ENCODE data around the gene UPK3BL2. TPM values are rescaled to one million over a fixed set of nuclear protein-coding genes. Genes with fewer than 3 reads are reported as not detected.
"Not testable (repeated sequence)": the region's sequence is repeated elsewhere in the genome, so short reads cannot be mapped to it uniquely, and the experiment has no call there.

Gene UPK3BL2
- total RNA-seq, 1 experiment from 2014 or later: 19.8 TPM

DNA sequence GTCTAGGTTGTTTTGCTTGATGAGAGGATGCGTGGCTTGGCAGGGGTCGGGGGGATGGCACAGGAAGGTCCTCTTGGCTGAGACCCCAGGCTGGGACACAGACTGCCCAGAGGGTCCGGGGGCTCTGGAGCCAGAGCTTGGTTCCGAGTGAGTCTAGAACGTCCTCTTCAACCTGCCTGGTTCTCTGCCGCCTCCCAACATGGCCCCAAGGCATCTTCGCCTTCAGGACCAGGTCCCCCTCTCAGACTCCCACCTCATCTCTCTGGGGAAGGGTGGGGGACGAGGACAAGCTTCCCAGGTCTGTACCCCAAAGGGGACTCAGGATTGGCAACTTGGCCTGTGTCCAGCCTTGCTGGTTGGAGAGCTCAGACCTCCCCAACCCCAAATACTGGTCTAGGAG, 1.4 kb downstream of the UPK3BL2 start:
- not testable (repeated sequence) for H3K27me3 ChIP-seq (ENCODE audit: low read length); H3K9ac ChIP-seq (ENCODE audit: low read length); H4K20me1 ChIP-seq (ENCODE audit: insufficient read depth, low read depth, low read length); H3K4me3 ChIP-seq (ENCODE audit: low read length); H3K4me2 ChIP-seq (ENCODE audit: low read depth, low read length, poor library complexity, severe bottlenecking); H3K27ac ChIP-seq (ENCODE audit: low read length); H3K4me1 ChIP-seq (ENCODE audit: low read length); DNase-seq; H3K36me3 ChIP-seq (ENCODE audit: insufficient read depth, low read length); H2AFZ ChIP-seq (ENCODE audit: low read length); H3K79me2 ChIP-seq (ENCODE audit: low read length); H3K9me3 ChIP-seq (ENCODE audit: low read length); H3K9me2 ChIP-seq (replicated peaks; ENCODE audit: insufficient read depth, low read length)

DNA sequence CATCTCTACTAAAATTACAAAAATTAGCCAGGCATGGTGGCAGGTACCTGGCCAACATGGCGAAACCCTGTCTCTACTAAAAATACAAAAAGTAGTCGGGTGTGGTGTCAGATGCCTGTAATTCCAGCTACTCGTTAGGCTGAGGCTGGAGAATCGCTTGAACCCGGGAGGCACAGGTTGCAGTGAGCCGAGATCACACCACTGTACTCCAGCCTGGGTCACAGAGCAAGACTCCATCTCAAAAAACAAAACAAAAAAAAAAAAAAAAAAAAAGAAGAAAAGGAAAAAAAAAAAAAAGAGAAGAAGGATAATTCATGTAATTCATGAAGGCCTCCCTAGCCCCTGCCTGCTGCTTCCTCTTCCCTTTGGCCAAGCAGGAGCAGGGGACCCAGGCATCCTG, 2.9 kb downstream of the UPK3BL2 start:
- H3K27me3 ChIP-seq (ENCODE audit: low read length); H3K4me2 ChIP-seq (ENCODE audit: low read depth, low read length, poor library complexity, severe bottlenecking); H3K36me3 ChIP-seq (ENCODE audit: insufficient read depth, low read length); H3K79me2 ChIP-seq (ENCODE audit: low read length); H3K9me3 ChIP-seq (ENCODE audit: low read length); H3K27ac ChIP-seq (ENCODE audit: low read length); H3K9me2 ChIP-seq (replicated peaks; ENCODE audit: insufficient read depth, low read length); H3K4me1 ChIP-seq (ENCODE audit: low read length); H2AFZ ChIP-seq (ENCODE audit: low read length); H3K9ac ChIP-seq (ENCODE audit: low read length); DNase-seq; H3K4me3 ChIP-seq (ENCODE audit: low read length); H4K20me1 ChIP-seq (ENCODE audit: insufficient read depth, low read depth, low read length): not testable (repeated sequence)

DNA sequence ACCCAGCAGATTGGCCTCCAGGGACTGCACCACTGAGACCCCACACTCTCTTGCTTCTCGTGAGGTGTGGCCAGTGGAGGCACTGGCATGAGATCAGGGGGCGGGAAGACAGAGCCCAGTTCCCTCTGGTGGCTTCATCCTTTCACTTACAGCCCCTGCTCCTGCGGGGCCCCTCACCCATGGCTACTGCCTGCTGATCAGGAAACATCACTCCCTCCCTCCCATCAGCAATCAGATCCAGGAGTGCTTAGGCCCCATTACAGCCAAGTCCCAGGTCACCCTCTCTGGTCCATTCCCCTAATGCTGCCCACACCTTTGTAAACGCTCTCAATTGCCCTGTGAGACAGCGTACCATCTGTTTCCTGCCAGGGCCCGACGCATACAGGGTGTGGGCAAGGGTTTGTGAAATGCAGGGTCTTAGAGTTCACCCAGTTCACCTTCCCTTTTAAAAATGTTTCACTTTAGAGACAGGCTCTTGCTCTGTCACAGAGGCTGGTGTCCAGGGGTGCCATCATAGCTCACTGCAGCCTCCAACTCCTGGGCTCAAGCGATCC, 8.4 kb downstream of the UPK3BL2 start:
- not testable (repeated sequence) for H3K79me2 ChIP-seq (ENCODE audit: low read length); H3K4me1 ChIP-seq (ENCODE audit: low read length); DNase-seq; H3K4me2 ChIP-seq (ENCODE audit: low read depth, low read length, poor library complexity, severe bottlenecking); H3K9ac ChIP-seq (ENCODE audit: low read length); H3K9me3 ChIP-seq (ENCODE audit: low read length); H3K27me3 ChIP-seq (ENCODE audit: low read length); H4K20me1 ChIP-seq (ENCODE audit: insufficient read depth, low read depth, low read length); H3K27ac ChIP-seq (ENCODE audit: low read length); H3K4me3 ChIP-seq (ENCODE audit: low read length); H3K36me3 ChIP-seq (ENCODE audit: insufficient read depth, low read length); H3K9me2 ChIP-seq (replicated peaks; ENCODE audit: insufficient read depth, low read length); H2AFZ ChIP-seq (ENCODE audit: low read length)

DNA sequence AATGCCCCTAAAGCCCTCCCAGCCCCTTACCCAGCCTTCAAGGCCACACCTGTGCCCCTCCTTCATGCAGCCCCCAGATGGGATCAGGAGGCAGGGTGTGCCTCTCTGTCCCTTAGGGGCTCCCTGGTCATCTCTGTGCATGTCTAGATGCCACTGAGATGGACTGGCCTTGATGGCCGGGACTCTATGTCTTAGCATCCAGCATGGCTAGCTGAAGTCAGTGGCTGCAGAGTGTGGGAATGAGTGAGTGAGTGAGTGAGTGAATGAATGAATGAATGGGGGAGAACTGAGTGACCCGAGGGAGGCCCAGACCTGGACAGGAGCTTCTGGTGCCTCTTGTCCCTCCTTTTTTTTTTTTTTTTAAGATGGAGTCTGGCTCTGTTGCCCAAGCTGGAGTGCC, 11.4 kb downstream of the UPK3BL2 start:
- not testable (repeated sequence) for H3K4me2 ChIP-seq (ENCODE audit: low read depth, low read length, poor library complexity, severe bottlenecking); H3K4me1 ChIP-seq (ENCODE audit: low read length); H3K27ac ChIP-seq (ENCODE audit: low read length); H3K9ac ChIP-seq (ENCODE audit: low read length); H3K4me3 ChIP-seq (ENCODE audit: low read length); H3K9me2 ChIP-seq (replicated peaks; ENCODE audit: insufficient read depth, low read length); H3K79me2 ChIP-seq (ENCODE audit: low read length); H2AFZ ChIP-seq (ENCODE audit: low read length); H3K36me3 ChIP-seq (ENCODE audit: insufficient read depth, low read length); H3K9me3 ChIP-seq (ENCODE audit: low read length); DNase-seq; H4K20me1 ChIP-seq (ENCODE audit: insufficient read depth, low read depth, low read length); H3K27me3 ChIP-seq (ENCODE audit: low read length)

DNA sequence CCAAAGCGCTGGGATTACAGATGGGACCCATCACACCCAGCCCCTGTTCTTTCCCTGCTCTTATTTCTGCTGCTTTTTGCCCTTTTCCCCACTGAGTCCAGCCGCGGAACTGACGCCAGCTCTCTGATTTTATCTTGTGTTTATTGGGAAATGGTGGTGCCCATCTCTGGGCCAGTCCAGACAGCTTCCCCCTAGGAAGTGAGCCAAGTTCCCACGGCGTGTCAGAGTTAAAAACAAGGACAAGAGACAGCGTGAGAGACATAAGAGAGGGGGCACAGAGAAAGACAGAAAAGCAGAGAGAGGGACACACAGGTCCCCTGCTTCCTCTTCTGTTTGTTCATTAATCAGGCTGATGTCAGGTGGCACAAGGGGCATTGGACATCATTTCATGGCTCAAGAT, 11.9 kb downstream of the UPK3BL2 start:
- not testable (repeated sequence) for H3K9ac ChIP-seq (ENCODE audit: low read length); H3K4me3 ChIP-seq (ENCODE audit: low read length); H4K20me1 ChIP-seq (ENCODE audit: insufficient read depth, low read depth, low read length); H3K9me2 ChIP-seq (replicated peaks; ENCODE audit: insufficient read depth, low read length); H3K4me1 ChIP-seq (ENCODE audit: low read length); H3K4me2 ChIP-seq (ENCODE audit: low read depth, low read length, poor library complexity, severe bottlenecking); H3K36me3 ChIP-seq (ENCODE audit: insufficient read depth, low read length); H3K27ac ChIP-seq (ENCODE audit: low read length); H3K79me2 ChIP-seq (ENCODE audit: low read length); DNase-seq; H2AFZ ChIP-seq (ENCODE audit: low read length); H3K27me3 ChIP-seq (ENCODE audit: low read length); H3K9me3 ChIP-seq (ENCODE audit: low read length)

DNA sequence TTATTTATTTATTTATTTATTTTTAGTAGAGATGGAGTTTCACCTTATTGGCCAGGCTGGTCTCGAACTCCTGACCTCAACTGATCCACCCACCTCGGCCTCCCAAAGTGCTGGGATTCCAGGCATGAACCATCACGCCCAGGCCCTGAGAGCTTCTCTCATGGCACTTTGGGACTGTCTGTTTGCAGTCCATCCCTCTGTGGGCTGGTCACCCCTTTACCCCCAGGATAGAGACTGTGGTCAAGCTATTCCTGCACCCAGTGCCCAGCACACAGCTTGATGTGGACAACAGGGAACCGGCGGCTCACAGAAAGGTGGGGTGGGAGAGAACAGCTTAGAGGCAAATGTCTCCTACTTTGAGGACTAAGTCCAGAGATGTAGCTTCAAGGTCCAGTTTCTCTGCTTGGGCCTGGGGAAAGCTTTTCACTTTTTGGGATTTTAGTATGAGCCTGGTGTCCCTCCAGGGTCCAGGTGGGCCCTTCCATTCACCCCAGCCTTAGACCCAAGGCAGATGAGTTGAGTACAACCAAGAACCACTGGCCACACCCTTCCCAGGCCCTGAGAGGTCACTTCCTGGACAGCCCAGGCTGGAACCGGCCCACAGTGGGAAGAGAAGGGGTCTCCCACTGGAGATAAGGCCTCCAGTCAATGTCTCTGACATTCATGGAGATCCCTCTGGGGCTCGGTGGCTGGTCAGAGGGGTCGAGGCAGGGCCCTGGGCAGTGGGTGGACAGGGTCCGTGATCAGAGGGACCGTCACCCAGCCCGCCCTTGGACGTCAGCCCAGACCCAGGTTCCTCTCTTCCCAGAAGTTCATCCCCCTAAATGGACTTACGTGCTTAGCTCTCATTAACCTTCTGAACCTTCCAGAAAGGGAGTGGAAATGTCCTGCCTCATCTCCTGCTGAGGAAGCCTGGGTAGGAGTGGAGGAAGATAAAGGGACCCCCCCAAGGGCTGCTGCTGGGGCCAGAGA, 15.4 kb downstream of the UPK3BL2 start:
- H3K27ac ChIP-seq (ENCODE audit: low read length); H3K27me3 ChIP-seq (ENCODE audit: low read length); H3K4me2 ChIP-seq (ENCODE audit: low read depth, low read length, poor library complexity, severe bottlenecking); H2AFZ ChIP-seq (ENCODE audit: low read length); H4K20me1 ChIP-seq (ENCODE audit: insufficient read depth, low read depth, low read length); H3K4me3 ChIP-seq (ENCODE audit: low read length); H3K4me1 ChIP-seq (ENCODE audit: low read length); H3K9me2 ChIP-seq (replicated peaks; ENCODE audit: insufficient read depth, low read length); H3K9me3 ChIP-seq (ENCODE audit: low read length); DNase-seq; H3K9ac ChIP-seq (ENCODE audit: low read length); H3K79me2 ChIP-seq (ENCODE audit: low read length); H3K36me3 ChIP-seq (ENCODE audit: insufficient read depth, low read length): not testable (repeated sequence)

DNA sequence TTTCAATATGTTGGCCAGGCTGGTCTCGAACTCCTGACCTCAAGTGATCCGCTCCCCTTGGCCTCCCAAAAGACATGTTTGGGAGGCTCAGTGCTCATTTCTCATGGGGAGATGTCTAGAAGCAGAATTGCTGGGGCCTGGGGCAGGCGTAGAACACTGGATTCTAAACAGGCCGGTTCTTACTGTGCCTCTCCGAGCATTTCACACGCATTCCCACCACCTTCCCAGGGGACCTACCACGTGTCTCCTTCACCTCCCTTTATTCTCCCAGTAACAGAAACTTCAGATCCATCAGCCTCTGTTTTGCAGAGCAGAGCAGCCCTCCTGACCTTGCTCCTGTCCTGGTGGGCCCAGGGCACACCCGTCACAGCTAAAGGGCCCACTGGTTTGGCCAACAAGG, 16.3 kb downstream of the UPK3BL2 start:
- not testable (repeated sequence) for DNase-seq; H3K9ac ChIP-seq (ENCODE audit: low read length); H3K36me3 ChIP-seq (ENCODE audit: insufficient read depth, low read length); H4K20me1 ChIP-seq (ENCODE audit: insufficient read depth, low read depth, low read length); H3K9me3 ChIP-seq (ENCODE audit: low read length); H3K4me1 ChIP-seq (ENCODE audit: low read length); H2AFZ ChIP-seq (ENCODE audit: low read length); H3K27me3 ChIP-seq (ENCODE audit: low read length); H3K4me3 ChIP-seq (ENCODE audit: low read length); H3K27ac ChIP-seq (ENCODE audit: low read length); H3K4me2 ChIP-seq (ENCODE audit: low read depth, low read length, poor library complexity, severe bottlenecking); H3K79me2 ChIP-seq (ENCODE audit: low read length); H3K9me2 ChIP-seq (replicated peaks; ENCODE audit: insufficient read depth, low read length)

DNA sequence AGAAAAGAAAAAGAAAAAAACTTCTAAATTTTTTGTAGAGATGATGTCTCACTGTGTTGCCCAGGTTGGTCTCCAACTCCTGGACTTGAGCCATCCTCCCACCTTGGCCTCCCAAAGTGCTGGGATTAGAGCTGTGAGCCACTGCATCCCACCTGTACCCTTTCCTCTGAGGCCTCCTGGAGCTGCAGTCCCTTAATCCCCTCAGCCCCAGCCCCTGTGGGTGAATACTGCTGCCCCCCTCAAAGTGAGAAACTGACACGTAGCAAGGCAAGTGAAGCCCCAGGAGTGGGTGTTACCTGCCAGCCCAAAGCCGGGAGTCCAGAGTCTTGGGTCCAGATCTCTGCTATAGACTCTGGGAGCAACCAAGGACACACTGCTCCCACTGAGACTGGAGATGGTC, 18.7 kb downstream of the UPK3BL2 start:
- not testable (repeated sequence) for DNase-seq; H3K9me2 ChIP-seq (replicated peaks; ENCODE audit: insufficient read depth, low read length); H3K27me3 ChIP-seq (ENCODE audit: low read length)

More for the DNA sequence above, 18.7 kb downstream of the UPK3BL2 start:
- not testable (repeated sequence) for H3K79me2 ChIP-seq (ENCODE audit: low read length); H3K4me3 ChIP-seq (ENCODE audit: low read length); H4K20me1 ChIP-seq (ENCODE audit: insufficient read depth, low read depth, low read length); H3K4me1 ChIP-seq (ENCODE audit: low read length); H3K9me3 ChIP-seq (ENCODE audit: low read length); H3K36me3 ChIP-seq (ENCODE audit: insufficient read depth, low read length); H3K9ac ChIP-seq (ENCODE audit: low read length); H2AFZ ChIP-seq (ENCODE audit: low read length); H3K4me2 ChIP-seq (ENCODE audit: low read depth, low read length, poor library complexity, severe bottlenecking); H3K27ac ChIP-seq (ENCODE audit: low read length)

All from Karpas-422 (cell line).